Left renal pelvis (tissue), 4 donors: ENCODE data around the gene LTBP2. TPM values are rescaled to one million over a fixed set of nuclear protein-coding genes. Genes with fewer than 3 reads are reported as not detected.

Source experiments
- DNase-seq, 4 donors: peaks; one replicate each; pipeline ENCODE4 v3.0.0-alpha.2; 2013; ENCODE audit warnings: low read depth in 4 of 4, low spot score in 3 of 4
- polyA plus RNA-seq, 4 donors: library from polyadenylated mRNA; unstranded; fragments of 120-200 nt; gene quantifications; one replicate each; pipeline ENCODE4 v1.2.1, GENCODE V29; 2013; ENCODE audit not compliant: insufficient read length in 4 of 4

The LTBP2 gene
- polyA plus RNA-seq, 4 donors, result 2.8 to 96.5 (median 7.9) TPM

- no peak for DNase-seq
Observed at GRCh38 chr14:74594029-74594428, 18.0 kb downstream of the LTBP2 start.

- DNase-seq, result no peak
Observed at GRCh38 chr14:74593241-74593953, 18.6 kb downstream of the LTBP2 start.

GRCh38 chr14:74592476-74593201 lies 19.4 kb downstream of the LTBP2 start:
- no peak for DNase-seq

GRCh38 chr14:74591899-74592298 lies 20.1 kb downstream of the LTBP2 start:
- DNase-seq, result no peak

GRCh38 chr14:74591394-74591793 lies 20.6 kb downstream of the LTBP2 start:
- DNase-seq, result no peak

- no peak for DNase-seq
Observed at GRCh38 chr14:74589291-74589879, 22.7 kb downstream of the LTBP2 start.

GRCh38 chr14:74587363-74587707 lies 24.7 kb downstream of the LTBP2 start:
- no peak for DNase-seq

GRCh38 chr14:74586681-74587362 lies 25.2 kb downstream of the LTBP2 start:
- no peak for DNase-seq

- no peak for DNase-seq
Observed at GRCh38 chr14:74585406-74586335, 26.4 kb downstream of the LTBP2 start.

- no peak for DNase-seq
Observed at GRCh38 chr14:74584951-74585350, 27.1 kb downstream of the LTBP2 start.

- no peak for DNase-seq
Observed at GRCh38 chr14:74583689-74584434, 28.2 kb downstream of the LTBP2 start.

GRCh38 chr14:74582910-74583581 lies 29.0 kb downstream of the LTBP2 start:
- no peak for DNase-seq

GRCh38 chr14:74580275-74580672 lies 31.8 kb downstream of the LTBP2 start:
- DNase-seq, result no peak

GRCh38 chr14:74579447-74580274 lies 32.4 kb downstream of the LTBP2 start:
- DNase-seq, result no peak

GRCh38 chr14:74578479-74578878 lies 33.6 kb downstream of the LTBP2 start:
- DNase-seq, result no peak

- no peak for DNase-seq
Observed at GRCh38 chr14:74577948-74578275, 34.1 kb downstream of the LTBP2 start.

- DNase-seq, result no peak
Observed at GRCh38 chr14:74577247-74577947, 34.6 kb downstream of the LTBP2 start.

- DNase-seq, result no peak
Observed at GRCh38 chr14:74575936-74576335, 36.1 kb downstream of the LTBP2 start.
